PC-9 (cell line): Measurements from ENCODE around the gene SFTA2. TPM values are rescaled to one million over a fixed set of nuclear protein-coding genes. Genes with fewer than 3 reads are reported as not detected.
"Not testable (repeated sequence)": the region's sequence is repeated elsewhere in the genome, so short reads cannot be mapped to it uniquely, and the experiment has no call there.

Experiments used
- BruUV-seq: library from RNA; stranded (reverse); fragments of 400-500 nt; replicated peaks from 2 replicates; lab custom pipeline; 2021; lab: Mats Ljungman, UMichigan
- CTCF ChIA-PET: fragments of 300-600 bp; sonication (Branson Sonifier 250); formaldehyde crosslinking; loops from one replicate; lab custom pipeline; 2022; ENCODE audit warnings: antibody characterized with exemption; lab: Charles Lee
- POLR2A ChIA-PET: fragments of 300-600 bp; sonication (Branson Sonifier 250); formaldehyde crosslinking; loops from one replicate; lab custom pipeline; 2022; ENCODE audit warnings: antibody characterized with exemption; ENCODE audit not compliant: unreplicated experiment; lab: Charles Lee
- DNase-seq, 2 experiments: peaks; one replicate each; pipeline versions ENCODE4 v3.0.0 to v3.0.0-alpha.2; 2015 to 2022; ENCODE audit warnings: mixed read lengths in 1 of 2
- H2AFZ ChIP-seq: fragments of 200-600 bp; sonication (generic); 2 replicates; pipeline ENCODE4 v1.8.1; 2017; ENCODE audit warnings: antibody characterized with exemption
- H3F3A ChIP-seq: fragments of 200-600 bp; sonication (generic); 2 replicates; pipeline ENCODE4 v1.8.1; 2017; ENCODE audit warnings: antibody characterized with exemption, mild to moderate bottlenecking, low read depth; ENCODE audit not compliant: insufficient read depth
- H3K27ac ChIP-seq: fragments of 200-600 bp; sonication (generic); 2 replicates; pipeline ENCODE4 v1.6.1; 2016; ENCODE audit warnings: mixed run types
- H3K27me3 ChIP-seq: fragments of 200-600 bp; sonication (generic); 2 replicates; pipeline ENCODE4 v1.6.1; 2016; ENCODE audit warnings: low read depth, mixed run types; ENCODE audit not compliant: insufficient read depth
- H3K36me3 ChIP-seq: fragments of 200-600 bp; sonication (generic); 2 replicates; pipeline ENCODE4 v1.6.1; 2016; ENCODE audit warnings: low read depth, mixed run types
- H3K4me1 ChIP-seq: fragments of 200-600 bp; sonication (generic); replicated peaks from 2 replicates; pipeline ENCODE4 v1.6.1; 2016; ENCODE audit warnings: mixed run types; ENCODE audit not compliant: insufficient read depth
- H3K4me2 ChIP-seq: fragments of 200-600 bp; sonication (generic); 2 replicates; pipeline ENCODE4 v1.6.1; 2017; ENCODE audit warnings: mixed run types
- H3K4me3 ChIP-seq: fragments of 200-600 bp; sonication (generic); 2 replicates; pipeline ENCODE4 v1.6.1; 2016; ENCODE audit warnings: mixed run types
- H3K79me2 ChIP-seq: fragments of 200-600 bp; sonication (generic); 2 replicates; pipeline ENCODE4 v1.6.1; 2017; ENCODE audit warnings: low read depth, mixed run types
- H3K9me2 ChIP-seq: fragments of 200-600 bp; sonication (generic); 2 replicates; pipeline ENCODE4 v1.8.1; 2017; ENCODE audit warnings: mild to moderate bottlenecking; ENCODE audit not compliant: insufficient read depth
- H3K9me3 ChIP-seq: fragments of 200-600 bp; sonication (generic); 2 replicates; pipeline ENCODE4 v1.8.1; 2016; ENCODE audit warnings: low read depth; ENCODE audit not compliant: insufficient read depth
- H4K20me1 ChIP-seq: fragments of 200-600 bp; sonication (generic); 2 replicates; pipeline ENCODE4 v1.8.1; 2017; ENCODE audit not compliant: insufficient read depth
- CTCF ChIP-seq: fragments of 200-600 bp; sonication (generic); conservative IDR thresholded peaks from 2 replicates; pipeline ENCODE4 v1.6.1; 2017; ENCODE audit warnings: mixed run types, antibody characterized with exemption, mild to moderate bottlenecking, moderate library complexity
- EZH2 ChIP-seq: fragments of 200-600 bp; sonication (generic); IDR thresholded peaks from 2 replicates; pipeline ENCODE4 v1.8.0; 2017; ENCODE audit warnings: antibody characterized with exemption, low read depth
- intact Hi-C: fragments of 100-400 bp; cut with micrococcal nuclease; formaldehyde crosslinking; loops from one replicate; pipeline ENCODE4 v1.10.0; 2022; ENCODE audit not compliant: unreplicated experiment
- total RNA-seq: library from RNA; stranded (reverse); gene quantifications from 2 replicates; pipeline ENCODE4 v1.2.3, GENCODE V29; 2021

The SFTA2 gene
- total RNA-seq, 1 experiment from 2014 or later: 0.72 TPM

DNA sequence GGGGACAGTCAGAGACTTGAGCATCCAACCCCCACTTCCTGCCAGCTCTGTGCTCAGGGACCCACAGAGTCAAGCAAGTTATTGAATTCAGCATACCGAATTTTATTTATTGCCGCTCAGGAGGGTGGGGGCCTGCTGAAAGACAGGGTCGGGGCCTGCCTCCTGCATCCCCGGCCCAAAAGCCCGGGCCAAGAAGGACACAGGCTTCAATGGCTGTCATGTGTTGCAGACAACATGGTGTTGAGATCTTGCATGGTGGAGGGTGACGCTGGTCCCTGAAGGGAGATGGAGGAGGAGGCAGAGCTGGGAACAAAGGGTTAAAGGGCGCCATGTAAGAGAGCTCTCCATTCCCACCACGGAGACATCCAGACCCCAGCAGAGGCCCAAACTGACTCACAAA, 698 bp downstream of the SFTA2 start:
- Histone ChIP-seq H3K9me3 (no peaks in the 10 kb centered on the region), H3K27ac (no peak overlapping the region), H3K36me3 (0 out of 2 replicates have a peak, but pooled peaks cover under 1% of the 10 kb centered on the region), H3K79me2 (no peaks in the 10 kb centered on the region), H3K9me2 (no peaks in the 10 kb centered on the region), H3K4me1 (peaks cover 27% of the 10 kb centered on the region), H3K4me2 (no peak overlapping the region), H3K27me3 (no peaks in the 10 kb centered on the region), H4K20me1 (no peaks in the 10 kb centered on the region), H3K4me3 (no peak overlapping the region), H2AFZ (no peak overlapping the region), H3F3A (peaks cover 3% of the 10 kb centered on the region; the same call in 1 of the 2 replicates)
- no TSS peak for BruUV-seq
- ChIA-PET POLR2A (no interaction called here), CTCF (no interaction called here)
- DNase-seq: no peak
- intact Hi-C loops: no loop called here
- TF ChIP-seq CTCF (no peak), EZH2 (no peak)

DNA sequence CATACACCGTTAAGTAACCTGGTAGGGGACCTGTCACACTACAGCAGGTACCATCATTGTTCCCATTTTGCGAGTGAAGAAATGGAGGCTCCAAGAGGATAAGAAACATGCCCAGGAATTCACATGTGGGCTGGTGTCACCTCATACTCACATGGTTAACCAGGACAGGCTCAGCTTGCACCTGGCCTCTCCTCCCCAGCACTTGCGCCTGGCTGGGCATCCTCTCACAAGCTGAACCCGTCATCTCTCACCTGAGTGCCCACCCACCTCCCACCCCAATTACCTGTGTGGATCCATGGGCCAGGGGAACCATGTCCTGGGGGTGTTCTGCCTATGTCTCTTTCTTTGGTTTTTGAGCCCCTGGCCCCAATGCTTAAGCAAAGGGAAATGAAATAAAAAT, 1.5 kb downstream of the SFTA2 start:
- no peaks in the 10 kb centered on the region for H3K79me2 ChIP-seq
- 0 out of 2 replicates have a peak, but pooled peaks cover 6% of the 10 kb centered on the region for H3K36me3 ChIP-seq
- no peaks in the 10 kb centered on the region for H3K27me3 ChIP-seq
- H3K4me3 ChIP-seq: no peak overlapping the region
- no peak overlapping the region for H3K27ac ChIP-seq
- no peak for DNase-seq
- ChIA-PET CTCF (no interaction called here), POLR2A (interaction anchor here (0.8 kb wide), 1 partner anchor 157 kb away, joined by 6 read pairs; no protein-coding TSS in a partner anchor)
- no peak overlapping the region for H2AFZ ChIP-seq
- peaks cover 6% of the 10 kb centered on the region; the same call in 1 of the 2 replicates for H3F3A ChIP-seq
- no TSS peak for BruUV-seq
- peaks cover 30% of the 10 kb centered on the region for H3K4me1 ChIP-seq
- H3K4me2 ChIP-seq: no peak overlapping the region
- H4K20me1 ChIP-seq: no peaks in the 10 kb centered on the region
- H3K9me3 ChIP-seq: no peaks in the 10 kb centered on the region
- H3K9me2 ChIP-seq: no peaks in the 10 kb centered on the region
- no peak for TF ChIP-seq EZH2
- no peak for TF ChIP-seq CTCF
- intact Hi-C loops: no loop called here

DNA sequence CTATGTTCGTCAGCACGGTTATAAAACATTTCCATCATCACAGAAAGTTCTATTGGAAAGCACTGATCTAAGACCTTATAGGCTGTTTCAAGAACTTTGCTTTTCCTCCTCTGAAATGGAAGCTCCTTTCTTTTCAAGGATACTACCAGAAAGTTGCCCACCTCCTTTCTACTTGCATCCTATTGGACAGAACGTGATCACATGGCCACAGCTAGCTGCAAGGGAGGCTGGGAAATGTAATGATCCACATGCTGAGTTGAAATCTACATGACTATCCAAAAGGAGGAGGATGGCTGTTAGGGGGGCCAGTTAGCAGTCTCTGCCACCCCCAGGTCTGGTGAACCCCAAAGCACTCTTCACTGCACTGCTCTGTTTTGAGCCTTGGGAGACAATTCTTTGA, 3.3 kb downstream of the SFTA2 start:
- Histone ChIP-seq H3F3A (peaks cover 6% of the 10 kb centered on the region; the same call in 1 of the 2 replicates), H3K9me3 (no peaks in the 10 kb centered on the region), H3K4me2 (no peak overlapping the region), H3K36me3 (0 out of 2 replicates have a peak, but pooled peaks cover 6% of the 10 kb centered on the region), H3K27ac (no peak overlapping the region), H3K9me2 (no peaks in the 10 kb centered on the region), H3K79me2 (no peaks in the 10 kb centered on the region), H4K20me1 (no peaks in the 10 kb centered on the region), H3K4me3 (no peak overlapping the region), H3K4me1 (peaks cover 21% of the 10 kb centered on the region), H3K27me3 (no peaks in the 10 kb centered on the region), H2AFZ (no peak overlapping the region)
- ChIA-PET CTCF (interaction anchor here (0.6 to 1.3 kb wide), 2 partner anchors 15 to 109 kb away, joined by 3 read pairs; partner anchors contain the start of gene VARS2), POLR2A (no interaction called here)
- TF ChIP-seq EZH2: no peak
- intact Hi-C loops: no loop called here
- no peak for DNase-seq
- BruUV-seq: no TSS peak

DNA sequence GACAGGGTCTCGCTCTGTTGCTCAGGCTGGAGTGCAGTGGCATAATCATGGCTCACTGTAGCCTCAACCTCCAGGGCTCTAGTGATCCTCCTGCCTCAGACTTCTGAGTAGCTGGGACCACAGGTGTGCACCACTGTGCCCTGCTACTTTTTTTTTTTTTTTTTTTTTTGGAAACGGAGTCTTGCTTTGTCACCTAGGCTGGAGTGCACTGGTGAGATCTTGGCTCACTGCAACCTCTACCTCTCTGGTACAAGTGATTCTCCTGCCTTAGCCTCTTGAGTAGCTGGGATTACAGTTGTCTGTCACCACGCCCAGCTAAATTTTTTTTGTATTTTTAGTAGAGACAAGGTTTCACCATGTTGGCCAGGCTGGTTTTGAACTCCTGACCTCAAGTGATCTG, 4.9 kb downstream of the SFTA2 start:
- H3K4me2 ChIP-seq, H3K9me3 ChIP-seq, BruUV-seq, H4K20me1 ChIP-seq, POLR2A ChIA-PET, H3K4me3 ChIP-seq, H3K36me3 ChIP-seq, H3K27me3 ChIP-seq, H3K79me2 ChIP-seq, H3F3A ChIP-seq, H3K9me2 ChIP-seq, DNase-seq, H3K27ac ChIP-seq, H2AFZ ChIP-seq, intact Hi-C loops: not testable (repeated sequence)
- H3K4me1 ChIP-seq: peaks cover 30% of the 10 kb centered on the region
- CTCF ChIA-PET: interaction anchor here (0.6 kb wide), 1 partner anchor 117 kb away, joined by 9 read pairs; no protein-coding TSS in a partner anchor
